OCI-LY7 (cell line): ENCODE results near the gene PRLR. TPM values are rescaled to one million over a fixed set of nuclear protein-coding genes. Genes with fewer than 3 reads are reported as not detected.

Experiments
- BruUV-seq: library from RNA; stranded (reverse); fragments of 400-500 nt; replicated peaks from 2 replicates; lab custom pipeline; 2021; lab: Mats Ljungman, UMichigan
- CTCF ChIA-PET: fragments of 300-600 bp; sonication (Branson Sonifier 250); formaldehyde crosslinking; loops from one replicate; lab custom pipeline; 2022; ENCODE audit warnings: antibody characterized with exemption; ENCODE audit not compliant: unreplicated experiment; lab: Charles Lee
- POLR2A ChIA-PET: fragments of 300-600 bp; sonication (Branson Sonifier 250); formaldehyde crosslinking; loops from one replicate; lab custom pipeline; 2022; ENCODE audit warnings: antibody characterized with exemption; lab: Charles Lee
- DNase-seq: peaks from one replicate; pipeline ENCODE4 v3.0.0-alpha.2; 2015; ENCODE audit warnings: low spot score
- H2AFZ ChIP-seq: fragments of 200-600 bp; sonication (generic), shearing (Covaris generic); 2 replicates; pipeline ENCODE4 v1.6.1; 2014; ENCODE audit warnings: mild to moderate bottlenecking, antibody characterized with exemption, low read length, moderate library complexity
- H3K27ac ChIP-seq: fragments of 200-600 bp; sonication (generic); 2 replicates; pipeline ENCODE4 v1.5.1; 2014; ENCODE audit warnings: mixed run types, low read depth, mild to moderate bottlenecking, moderate library complexity, low read length, inconsistent platforms; ENCODE audit not compliant: poor library complexity, severe bottlenecking
- H3K36me3 ChIP-seq: fragments of 200-600 bp; sonication (generic); 2 replicates; pipeline ENCODE4 v1.6.1; 2014; ENCODE audit warnings: mild to moderate bottlenecking, antibody characterized with exemption, low read length, moderate library complexity, mixed read lengths; ENCODE audit not compliant: insufficient read depth
- H3K4me1 ChIP-seq: fragments of 200-600 bp; sonication (generic); 2 replicates; pipeline ENCODE4 v1.5.1; 2014; ENCODE audit warnings: mild to moderate bottlenecking, low read length; ENCODE audit not compliant: insufficient read depth, poor library complexity, severe bottlenecking
- H3K4me2 ChIP-seq: fragments of 200-600 bp; sonication (generic); 2 replicates; pipeline ENCODE4 v1.6.1; 2014; ENCODE audit warnings: mild to moderate bottlenecking, low read length
- H3K4me3 ChIP-seq: fragments of 200-600 bp; sonication (generic); 2 replicates; pipeline ENCODE4 v1.5.1; 2014; ENCODE audit warnings: mild to moderate bottlenecking, low read depth, low read length; ENCODE audit not compliant: poor library complexity, severe bottlenecking
- H3K79me2 ChIP-seq: fragments of 200-600 bp; sonication (generic); 2 replicates; pipeline ENCODE4 v1.6.1; 2016; ENCODE audit warnings: low read depth, mild to moderate bottlenecking, low read length, moderate library complexity, mixed read lengths; ENCODE audit not compliant: insufficient read depth
- H3K9me2 ChIP-seq: fragments of 200-600 bp; sonication (generic); 2 replicates; pipeline ENCODE4 v1.6.1; 2016; ENCODE audit warnings: mild to moderate bottlenecking, low read length, mixed read lengths; ENCODE audit not compliant: insufficient read depth
- H3K9me3 ChIP-seq: fragments of 200-600 bp; sonication (generic); 2 replicates; pipeline ENCODE4 v1.6.1; 2014; ENCODE audit warnings: mild to moderate bottlenecking, mixed run types, low read length, mixed read lengths
- H4K20me1 ChIP-seq: fragments of 200-600 bp; sonication (generic); 2 replicates; pipeline ENCODE4 v1.6.1; 2014; ENCODE audit warnings: mild to moderate bottlenecking, antibody characterized with exemption, low read length, moderate library complexity, mixed read lengths; ENCODE audit not compliant: insufficient read depth
- CTCF ChIP-seq: fragments of 200-600 bp; sonication (generic); conservative IDR thresholded peaks from 2 replicates; pipeline ENCODE4 v1.5.1; 2014; ENCODE audit warnings: mild to moderate bottlenecking, antibody characterized with exemption, low read length, moderate library complexity, mixed read lengths
- EZH2phosphoT487 ChIP-seq: fragments of 200-600 bp; sonication (generic); IDR thresholded peaks from 2 replicates; pipeline ENCODE4 v1.6.1; 2018; ENCODE audit warnings: low read depth, borderline replicate concordance, mild to moderate bottlenecking, mixed run types, antibody characterized with exemption, low read length, moderate library complexity, mixed read lengths
- intact Hi-C: fragments of 100-400 bp; cut with micrococcal nuclease; formaldehyde crosslinking; loops from one replicate; pipeline ENCODE4 v1.10.0; 2022; ENCODE audit not compliant: unreplicated experiment
- total RNA-seq, 2 experiments: library from RNA; depleted of rRNA in 1 of 2; stranded (reverse); fragments of >200 nt in 1 of 2; shearing (Covaris generic) in 1 of 2; gene quantifications; 2 replicates each; pipeline ENCODE4 v1.2.3, GENCODE V29; 2014 to 2022

The PRLR gene
- total RNA-seq, 2 experiments from 2014 or later: not detected

GRCh38 chr5:35162848-35163709 lies 67.2 kb downstream of the PRLR start:
- CTCF ChIA-PET: no interaction called here
- no peak overlapping the region for H2AFZ ChIP-seq
- intact Hi-C loops: no loop called here

DNA sequence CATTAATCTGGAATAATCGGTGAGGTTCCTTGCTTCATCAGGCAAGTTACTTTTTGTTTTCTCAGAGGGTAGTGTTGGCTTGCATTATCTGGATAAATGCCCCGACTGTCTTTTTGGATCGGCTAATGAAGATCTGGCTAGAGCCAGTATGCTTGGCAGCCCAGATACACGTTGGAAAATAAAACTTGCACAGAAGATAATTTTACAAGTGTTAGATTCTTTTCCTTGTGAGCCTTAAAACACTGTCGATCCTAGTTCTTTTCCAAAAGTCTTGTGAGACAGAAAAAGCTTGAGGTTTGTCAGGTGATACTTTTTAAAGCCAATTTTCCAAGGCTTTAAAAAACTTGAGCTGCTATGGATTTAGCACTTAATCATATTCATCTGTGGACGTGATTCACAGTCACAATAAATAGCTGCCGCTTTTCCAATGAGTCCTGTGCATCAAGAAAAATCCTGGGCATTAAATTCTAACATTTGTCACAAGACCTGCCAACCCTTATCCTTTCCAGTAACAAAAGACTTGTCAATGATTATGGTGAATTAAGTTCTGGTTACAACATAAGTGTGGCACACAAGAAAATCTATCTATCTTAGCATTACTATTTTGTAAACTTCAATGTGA lies 68.5 kb downstream of the PRLR start:
- ChIA-PET CTCF (no interaction called here), POLR2A (no interaction called here)
- no peak overlapping the region for H3K4me3 ChIP-seq
- no peaks in the 10 kb centered on the region for H4K20me1 ChIP-seq
- no peak overlapping the region for H3K4me2 ChIP-seq
- H2AFZ ChIP-seq: no peak overlapping the region
- no TSS peak for BruUV-seq
- H3K79me2 ChIP-seq: no peaks in the 10 kb centered on the region
- no peak overlapping the region for H3K27ac ChIP-seq
- no peaks in the 10 kb centered on the region for H3K36me3 ChIP-seq
- no peak for TF ChIP-seq CTCF
- TF ChIP-seq EZH2phosphoT487: no peak
- no peaks in the 10 kb centered on the region for H3K9me3 ChIP-seq
- no peak for DNase-seq
- H3K9me2 ChIP-seq: 0 out of 2 replicates have a peak, but pooled peaks cover 8% of the 10 kb centered on the region
- no peaks in the 10 kb centered on the region for H3K4me1 ChIP-seq
- intact Hi-C loops: no loop called here

More at GRCh38 chr5:35162848-35163709, 67.2 kb downstream of the PRLR start:
- H3K9me2 ChIP-seq: 0 out of 2 replicates have a peak, but pooled peaks cover 8% of the 10 kb centered on the region
- peaks cover 3% of the 10 kb centered on the region; the same call in 1 of the 2 replicates for H3K9me3 ChIP-seq
- no peak overlapping the region for H3K4me2 ChIP-seq
- no peak for DNase-seq
- no peak for TF ChIP-seq CTCF
- TF ChIP-seq EZH2phosphoT487: no peak
- POLR2A ChIA-PET: no interaction called here
- no peak overlapping the region for H3K27ac ChIP-seq
- H3K79me2 ChIP-seq: no peaks in the 10 kb centered on the region
- no peaks in the 10 kb centered on the region for H4K20me1 ChIP-seq
- no TSS peak for BruUV-seq
- H3K36me3 ChIP-seq: no peaks in the 10 kb centered on the region
- no peak overlapping the region for H3K4me3 ChIP-seq
- H3K4me1 ChIP-seq: no peaks in the 10 kb centered on the region
